NOMO-1 (cell line): ENCODE data around the gene ARHGAP26.

ENCODE experiments used
- DNase-seq, 2 experiments: peaks; one replicate each; lab custom pipeline; 2025; ENCODE audit not compliant: unreplicated experiment in 2 of 2; lab: John Stamatoyannopoulos, UW

The ARHGAP26 gene

DNA sequence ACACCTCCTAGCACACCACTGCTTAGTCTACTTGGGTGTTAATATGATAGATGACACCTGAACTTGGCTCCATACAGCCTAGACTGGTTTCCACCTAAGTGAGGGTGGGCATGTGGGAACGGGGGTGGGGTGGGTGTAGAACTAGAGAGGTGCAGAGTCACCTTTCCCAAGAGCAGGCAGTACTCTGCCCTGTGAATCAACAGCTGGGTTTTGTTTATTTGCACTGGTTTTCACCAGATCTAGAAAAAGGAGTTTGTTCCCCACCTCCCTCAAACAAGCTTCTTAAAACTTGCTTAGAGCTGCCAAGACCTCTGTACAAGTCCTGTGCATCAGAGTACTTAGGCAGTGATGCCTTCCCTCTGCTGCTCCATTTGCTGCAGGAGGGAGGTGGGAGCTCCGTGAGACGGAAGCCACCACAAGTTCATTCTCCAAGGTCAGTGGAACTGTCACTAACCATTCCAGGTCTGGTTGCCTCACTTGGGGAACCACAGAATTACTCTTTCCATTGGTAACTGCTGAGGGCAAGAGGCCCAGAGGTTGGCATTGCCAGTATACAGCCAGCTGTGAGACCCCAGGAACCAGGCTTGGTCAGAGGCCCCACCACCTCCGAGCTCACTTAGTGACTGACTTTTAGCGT, 469.8 kb downstream of the ARHGAP26 start:
- no peak for DNase-seq

DNA sequence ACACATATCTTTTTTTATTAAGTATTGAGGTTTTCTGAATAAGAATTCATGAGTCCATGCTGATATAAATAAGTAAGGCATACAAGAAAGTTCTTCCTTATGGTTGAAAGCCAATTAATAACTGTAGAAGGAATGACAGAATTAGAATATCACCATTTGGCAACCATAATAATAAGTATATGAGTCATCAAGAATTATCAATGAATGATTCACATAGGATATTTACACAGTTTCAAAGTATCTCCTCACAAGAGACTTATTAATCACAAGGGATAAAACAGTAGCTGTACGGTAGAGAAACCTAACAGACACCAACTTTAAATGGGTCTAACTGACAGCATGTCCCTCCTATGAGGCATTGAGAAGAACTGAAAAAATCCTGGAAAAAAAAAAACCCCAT, 471.7 kb downstream of the ARHGAP26 start:
- DNase-seq: no peak

DNA sequence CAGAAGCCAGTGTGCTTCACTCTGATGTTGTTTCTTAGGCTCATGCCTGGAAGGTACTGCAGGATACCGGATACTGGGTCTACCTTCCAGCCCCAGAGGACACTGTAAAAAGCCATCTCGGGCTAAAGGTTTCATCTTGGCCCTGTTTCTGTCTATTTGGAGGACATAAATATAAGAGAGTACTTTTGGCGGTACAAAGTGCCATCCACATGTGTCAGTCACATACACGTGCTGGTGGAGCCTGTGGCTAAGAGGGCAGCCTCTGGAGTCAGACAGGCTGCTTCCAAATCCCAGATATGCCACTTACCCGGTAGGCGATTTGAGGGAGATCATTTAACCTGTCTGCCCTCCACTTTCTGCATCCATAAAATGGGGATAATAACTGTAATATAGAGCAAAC, 472.9 kb downstream of the ARHGAP26 start:
- DNase-seq: no peak

DNA sequence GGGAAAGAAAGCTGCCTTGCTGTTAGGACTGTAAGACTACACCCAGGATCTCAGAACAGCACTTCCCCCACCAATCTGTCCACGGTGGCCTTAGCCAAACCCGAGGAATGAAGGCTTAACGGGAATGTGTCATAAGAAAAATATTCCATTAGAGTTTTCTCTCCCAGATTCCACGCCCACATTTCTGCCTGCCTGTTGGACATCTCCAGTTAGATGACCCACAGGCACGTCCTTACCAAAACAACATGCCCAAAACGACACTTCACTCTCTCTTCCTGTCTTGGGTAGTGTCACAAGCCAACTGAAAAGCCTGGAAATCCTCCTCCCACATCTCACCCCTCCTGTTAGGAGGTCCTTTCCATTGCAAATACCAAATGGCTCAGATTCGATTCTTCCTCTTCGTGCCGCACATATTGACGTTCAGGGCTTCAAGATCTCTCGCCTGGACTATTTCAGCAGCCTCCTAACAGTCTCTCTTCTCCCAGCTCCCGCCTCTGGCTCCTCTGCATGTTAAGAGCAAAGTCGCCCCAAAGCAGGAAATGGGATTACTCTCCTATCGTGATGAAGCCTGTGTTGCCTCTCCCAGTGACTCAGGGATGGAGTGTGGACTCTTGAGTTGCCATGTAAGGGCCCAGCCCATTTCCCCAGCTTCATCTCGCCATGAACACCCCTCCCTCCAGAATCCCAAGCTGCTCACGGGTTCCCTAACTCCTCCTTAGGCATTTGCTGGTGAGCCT, 474.0 kb downstream of the ARHGAP26 start:
- no peak for DNase-seq

DNA sequence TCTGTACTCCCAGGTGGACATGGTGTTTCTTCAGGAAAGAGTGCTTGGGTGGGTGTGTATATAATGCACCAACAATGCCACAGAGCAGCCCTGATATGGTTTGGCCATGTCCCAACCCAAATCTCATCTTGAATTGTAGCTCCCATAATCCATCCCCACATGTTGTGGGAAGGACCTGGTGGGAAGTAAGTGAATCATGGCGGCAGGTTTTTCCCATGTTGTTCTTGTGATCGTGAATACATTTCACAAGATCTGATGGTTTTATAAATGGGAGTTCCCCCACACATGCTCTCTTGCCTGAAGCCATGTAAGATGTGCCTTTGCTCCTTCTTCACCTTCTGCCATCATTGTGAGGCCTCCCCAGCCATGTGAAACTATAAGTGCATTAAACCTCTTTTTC, 474.8 kb downstream of the ARHGAP26 start:
- DNase-seq: no peak

DNA sequence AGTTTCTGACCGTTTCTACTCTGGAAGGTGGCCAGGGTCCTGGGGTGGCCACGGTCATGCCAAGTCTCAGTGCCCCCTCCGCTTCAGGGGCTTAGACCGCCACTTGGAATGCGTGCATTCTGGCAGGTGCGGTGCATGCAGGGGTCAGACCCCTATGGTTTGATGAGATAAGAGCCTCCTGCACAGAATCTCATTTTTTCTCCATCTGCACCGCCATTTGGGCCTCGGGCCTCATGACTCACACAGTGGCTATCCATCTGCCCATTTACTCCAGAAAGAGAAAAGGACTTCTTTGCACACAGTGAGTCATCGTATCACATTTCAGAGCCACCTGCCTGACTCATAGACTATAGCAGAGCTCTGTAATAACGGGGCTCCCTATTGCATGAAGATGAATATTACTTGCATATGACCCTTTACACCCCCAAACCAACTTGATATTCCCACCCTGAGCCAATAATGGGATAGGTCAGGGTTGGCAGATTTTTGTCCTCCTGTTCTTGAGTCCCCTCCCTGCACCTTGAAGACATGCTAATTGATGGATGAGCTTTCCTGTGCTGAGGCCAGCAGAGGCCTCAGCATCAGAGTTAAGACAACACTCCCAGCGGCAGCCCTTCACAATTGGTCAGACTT, 475.9 kb downstream of the ARHGAP26 start:
- DNase-seq: no peak

DNA sequence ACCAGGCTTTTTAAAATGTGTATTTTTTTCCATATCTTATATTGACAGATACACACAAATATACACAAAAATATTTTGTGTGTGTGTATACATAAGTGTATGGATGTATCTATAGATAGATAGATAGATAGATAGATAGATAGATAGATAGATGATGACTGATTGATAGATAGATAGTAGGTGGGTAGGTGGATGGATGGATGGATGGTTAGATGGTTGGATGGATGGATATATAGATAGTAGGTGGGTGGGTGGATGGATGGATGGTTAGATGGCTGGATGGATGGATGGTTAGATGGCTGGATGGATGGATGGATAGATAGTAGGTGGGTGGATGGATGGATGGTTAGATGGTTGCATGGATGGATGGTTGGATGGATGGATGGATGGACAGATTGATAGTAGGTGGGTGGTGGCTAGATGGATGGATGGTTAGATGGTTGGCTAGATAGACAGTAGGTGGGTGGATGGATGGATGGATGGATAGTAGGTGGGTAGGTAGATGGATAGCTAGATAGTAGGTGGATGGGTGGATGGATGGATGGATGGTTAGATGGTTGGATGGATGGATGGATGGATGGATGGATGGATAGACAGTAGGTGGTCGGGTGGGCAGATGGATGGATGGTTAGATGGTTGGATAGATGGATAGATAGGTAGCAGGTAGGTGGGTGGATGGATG, 477.1 kb downstream of the ARHGAP26 start:
- DNase-seq: no peak

DNA sequence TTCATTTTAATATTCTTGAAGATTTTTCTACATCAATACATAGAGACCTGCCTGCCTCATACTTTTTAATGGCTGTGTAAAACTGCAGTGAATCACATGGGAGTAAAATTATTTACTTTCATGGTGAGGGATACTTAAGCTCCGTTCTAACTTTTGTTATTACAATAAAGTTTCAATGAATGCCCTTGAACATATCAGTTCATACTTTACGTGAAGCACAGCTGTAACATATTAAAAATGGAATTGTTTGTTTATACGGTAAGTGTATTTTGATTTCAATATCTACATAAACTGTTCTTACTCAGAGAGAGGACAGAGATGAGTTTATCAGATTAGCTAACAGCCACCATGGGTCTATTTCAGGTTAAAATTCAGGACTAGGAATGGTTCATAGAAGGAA, 478.2 kb downstream of the ARHGAP26 start:
- DNase-seq: no peak

DNA sequence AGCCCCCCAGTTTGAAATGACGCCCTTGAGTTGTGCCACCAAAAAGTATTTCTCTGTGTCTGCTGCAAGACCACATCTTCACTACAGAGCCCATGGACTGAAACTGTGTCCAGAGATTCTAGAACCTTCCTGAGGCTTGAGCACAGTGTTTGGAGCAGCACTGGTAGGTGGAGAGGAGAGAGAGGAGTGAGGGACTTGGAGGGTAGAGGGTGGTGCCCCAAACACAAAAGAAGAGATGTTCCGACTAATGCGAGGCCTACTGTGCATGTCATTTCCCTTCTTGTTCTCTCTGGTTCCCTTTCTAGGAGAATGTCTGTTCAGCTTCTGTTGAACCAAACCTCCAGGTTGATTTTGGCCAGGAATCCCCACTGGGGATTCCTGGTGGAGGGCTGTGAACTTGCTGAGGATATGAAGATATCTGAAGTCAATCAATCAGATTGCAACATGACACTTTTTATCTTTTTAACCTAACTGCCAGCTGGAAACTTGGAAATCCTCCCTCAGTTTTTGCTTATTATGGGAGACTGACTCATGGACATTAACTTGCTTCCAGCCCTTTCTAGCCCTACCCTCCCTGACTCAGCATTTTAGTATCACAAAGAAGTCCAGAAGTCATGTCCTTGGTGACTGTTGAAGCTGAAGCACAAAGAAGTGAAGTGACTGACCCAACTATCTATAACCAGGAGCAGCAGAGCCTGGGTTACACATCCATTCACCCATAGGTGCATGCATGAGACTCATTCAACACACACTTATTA, 478.8 kb downstream of the ARHGAP26 start:
- DNase-seq: peak in 1 of 2 experiments; percentile 28

DNA sequence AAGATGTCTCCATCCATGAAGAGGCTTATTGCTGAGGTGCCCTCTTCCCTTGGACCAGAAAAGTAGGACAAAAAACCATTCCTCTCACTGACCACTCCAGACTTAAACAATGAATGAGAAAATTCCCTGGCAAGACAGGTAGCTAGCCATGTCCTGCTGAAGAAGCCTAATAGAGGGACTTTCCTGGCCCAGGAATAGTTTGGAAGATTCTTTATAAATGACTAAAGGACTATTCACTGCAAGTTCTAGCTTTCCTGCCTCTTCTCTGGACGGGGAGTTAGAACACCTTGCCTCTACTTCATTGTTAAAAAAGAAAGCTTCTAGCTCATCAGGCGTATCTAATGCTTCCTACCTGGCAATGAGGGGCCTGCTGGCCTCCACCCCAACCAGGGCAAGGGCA, 479.7 kb downstream of the ARHGAP26 start:
- DNase-seq: no peak

DNA sequence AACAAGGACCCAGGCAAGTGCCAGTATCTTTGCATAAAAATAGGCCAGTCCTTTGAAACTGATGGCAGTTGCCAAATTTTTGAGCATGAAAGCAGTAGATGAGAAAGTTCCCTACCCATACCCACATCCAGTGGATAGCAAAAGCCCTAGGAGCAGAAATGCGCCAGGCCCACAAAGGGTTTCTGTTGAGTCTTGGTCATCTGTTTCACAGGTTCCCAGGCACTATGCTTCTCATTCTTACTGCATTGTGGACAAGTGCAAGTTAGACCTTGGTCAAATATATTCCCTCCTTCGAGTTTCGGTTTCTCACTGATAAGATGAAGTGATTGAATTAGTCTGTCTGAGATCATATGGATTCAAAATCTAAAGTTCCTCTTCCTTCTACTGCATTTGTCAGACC, 481.0 kb downstream of the ARHGAP26 start:
- no peak for DNase-seq

DNA sequence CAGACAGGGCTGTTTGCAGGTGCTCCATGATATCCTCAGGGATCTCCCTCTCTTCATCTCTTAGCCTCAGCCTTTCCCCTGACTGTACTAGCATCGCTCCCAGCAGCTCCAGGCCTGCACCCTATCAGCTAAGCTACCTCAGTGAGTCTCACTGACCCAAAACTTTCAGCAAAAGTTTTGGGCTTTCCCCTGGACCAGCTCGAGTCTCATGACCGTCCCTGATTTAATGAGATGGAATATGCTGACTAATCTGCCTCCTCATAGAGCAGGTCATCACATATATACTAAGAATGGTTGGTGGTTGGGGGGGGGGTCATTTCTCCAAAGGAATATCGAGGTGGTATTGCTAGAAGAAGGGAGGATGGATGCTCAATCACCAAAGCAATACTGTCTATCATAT, 481.8 kb downstream of the ARHGAP26 start:
- DNase-seq: no peak

DNA sequence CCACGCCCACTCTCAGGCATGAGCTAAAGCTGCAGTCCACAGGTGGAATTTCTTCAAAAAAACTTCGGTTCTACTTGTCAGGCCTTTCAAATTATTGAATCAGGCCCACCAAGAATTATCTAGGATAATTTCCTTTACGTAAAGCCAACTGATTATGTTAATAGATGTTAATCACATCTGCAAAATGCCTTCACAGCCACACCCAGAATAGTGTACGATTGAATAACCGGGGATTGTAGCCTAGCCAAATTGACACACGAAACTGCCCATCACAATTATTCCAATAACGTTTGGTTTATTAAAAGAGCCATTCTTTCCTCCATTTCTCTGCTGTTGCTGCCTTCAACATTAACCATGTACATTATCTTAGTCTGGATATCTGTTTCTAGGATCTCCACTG, 484.6 kb downstream of the ARHGAP26 start:
- no peak for DNase-seq

DNA sequence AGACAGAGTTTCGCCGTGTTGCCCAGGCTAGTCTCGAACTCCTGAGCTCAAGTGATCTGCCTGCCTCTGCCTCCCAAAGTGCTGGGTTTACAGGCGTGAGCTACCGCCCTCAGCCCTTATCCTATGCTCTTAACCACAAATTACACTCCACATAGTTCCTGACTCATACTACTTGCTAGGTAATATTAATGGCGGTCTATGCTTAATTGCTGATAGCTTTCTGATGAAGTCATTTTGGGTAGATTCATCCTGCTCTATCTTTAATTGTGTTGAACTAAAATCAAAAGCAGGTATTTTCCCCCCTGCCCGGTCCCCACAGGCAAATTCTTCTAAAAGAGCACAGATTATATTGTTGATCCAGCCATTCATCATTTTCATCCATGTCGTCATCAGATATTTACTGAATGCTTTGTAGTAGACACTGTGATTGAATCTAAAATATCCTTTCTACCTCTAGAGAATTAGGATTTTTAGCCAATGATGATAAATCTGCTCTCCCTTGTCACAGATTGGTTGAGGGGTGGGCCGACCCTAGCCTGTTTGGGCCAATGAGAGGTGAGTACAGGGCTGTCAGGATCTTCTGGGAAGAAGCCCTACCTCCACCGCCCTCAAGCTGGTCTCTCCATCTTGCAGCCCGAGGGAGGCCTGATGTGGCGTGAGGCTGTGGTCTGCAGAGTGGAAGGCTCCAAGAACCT, 488.5 kb downstream of the ARHGAP26 start:
- DNase-seq: no peak

DNA sequence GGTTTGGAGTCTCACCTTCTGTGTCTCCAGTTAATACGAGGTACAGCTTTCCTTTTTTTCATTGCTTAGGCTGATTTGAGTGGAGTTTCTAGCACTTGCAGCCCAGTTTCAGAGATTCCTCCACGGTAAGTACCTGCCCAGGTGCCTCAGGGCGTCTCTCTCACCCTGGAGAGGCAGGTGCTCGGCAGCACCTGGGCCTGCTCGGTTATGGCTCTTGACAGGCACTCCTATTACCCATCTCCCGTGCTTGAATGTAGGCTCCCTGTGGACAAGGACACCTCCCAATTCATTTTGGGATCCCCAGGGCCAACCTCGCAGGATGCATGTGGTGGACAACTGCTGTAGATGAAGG, 489.1 kb downstream of the ARHGAP26 start:
- DNase-seq: no peak

DNA sequence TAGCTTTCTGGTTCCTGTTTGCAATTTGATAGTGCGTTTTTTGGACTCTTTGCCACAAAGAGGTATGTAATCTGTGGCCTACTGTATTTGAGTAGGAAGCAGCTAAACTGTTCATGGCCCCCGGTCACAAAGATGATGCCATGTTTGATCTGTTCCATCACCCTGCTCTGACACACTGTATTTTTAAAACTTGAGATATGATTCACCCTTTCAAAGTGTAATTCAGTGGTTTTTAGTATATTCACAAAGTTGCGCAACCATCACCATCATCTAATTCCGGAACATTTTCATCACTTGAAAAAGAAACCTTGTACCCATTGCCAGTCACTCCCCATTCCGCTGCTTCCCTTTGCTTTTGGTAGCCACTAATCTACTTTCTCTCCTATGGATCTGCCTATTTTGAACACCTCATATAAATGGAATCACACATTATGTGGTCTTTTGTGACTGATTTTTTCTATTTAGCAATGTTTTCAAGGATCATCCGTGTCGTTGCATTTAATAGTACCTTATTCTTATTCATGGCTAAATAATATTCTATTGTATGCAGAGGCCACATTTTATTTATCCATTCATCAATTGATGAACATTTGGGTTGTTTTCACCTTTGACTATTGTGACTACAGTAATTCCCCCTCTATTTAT, 491.7 kb downstream of the ARHGAP26 start:
- peak; percentile 10 to 82 for DNase-seq

DNA sequence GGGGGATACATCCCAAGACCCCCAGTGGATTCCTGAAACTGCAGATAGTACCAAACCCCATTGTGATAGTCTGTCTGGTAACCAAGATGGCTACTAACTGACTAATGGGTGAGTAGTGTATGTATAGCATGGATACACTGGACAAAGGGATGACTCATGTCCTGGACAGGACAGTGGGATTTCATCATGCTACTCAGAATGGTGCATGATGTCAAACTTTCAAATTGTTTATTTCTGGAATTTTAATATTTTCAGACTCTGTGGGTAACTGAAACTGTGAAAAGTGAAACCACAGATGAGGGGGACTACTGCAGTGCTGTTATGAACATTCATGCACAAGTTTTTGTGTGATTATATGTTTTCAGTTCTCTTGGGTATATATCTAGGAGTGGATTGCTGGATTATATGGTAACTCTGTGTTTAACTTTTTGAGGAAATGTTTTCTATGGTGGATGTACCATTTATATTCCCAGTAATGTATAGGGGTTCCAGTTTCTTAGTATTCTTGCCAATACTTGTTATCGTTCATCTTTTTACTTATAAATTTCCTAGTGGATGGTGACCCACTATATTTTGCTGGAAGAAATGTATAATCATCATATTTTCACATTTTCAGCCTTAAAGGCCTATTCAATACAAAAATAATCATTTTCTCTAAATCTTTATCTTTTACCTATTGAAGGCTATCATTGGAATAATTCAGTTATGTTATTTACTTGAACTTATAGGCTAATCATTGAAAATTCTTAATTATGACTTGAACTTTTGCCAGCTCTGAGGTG, 492.4 kb downstream of the ARHGAP26 start:
- DNase-seq: no peak

DNA sequence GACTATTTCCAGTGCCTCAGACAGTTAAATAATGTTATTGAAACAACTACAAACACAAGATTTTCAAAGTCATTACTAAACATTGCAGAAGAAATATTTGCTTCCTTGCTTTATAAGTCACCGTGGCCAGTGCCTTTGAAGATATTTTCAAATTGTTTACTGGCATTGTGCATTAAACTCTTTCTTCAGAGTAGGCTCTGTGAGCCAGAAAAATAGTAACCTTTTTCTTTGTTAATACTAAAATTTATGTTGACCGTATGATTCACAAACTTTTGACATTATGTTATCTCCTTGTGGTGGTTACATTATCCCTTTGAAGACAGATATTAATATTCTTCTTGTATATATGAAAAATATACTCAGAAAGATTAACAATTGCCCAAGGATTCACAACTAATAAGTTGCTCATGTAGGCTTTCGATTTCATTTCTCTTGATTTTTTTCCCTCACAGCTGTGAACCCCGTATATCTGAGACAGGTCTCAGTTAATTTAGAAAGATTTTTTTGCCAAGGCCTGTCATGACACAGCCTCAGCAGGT, 493.2 kb downstream of the ARHGAP26 start:
- DNase-seq: no peak

DNA sequence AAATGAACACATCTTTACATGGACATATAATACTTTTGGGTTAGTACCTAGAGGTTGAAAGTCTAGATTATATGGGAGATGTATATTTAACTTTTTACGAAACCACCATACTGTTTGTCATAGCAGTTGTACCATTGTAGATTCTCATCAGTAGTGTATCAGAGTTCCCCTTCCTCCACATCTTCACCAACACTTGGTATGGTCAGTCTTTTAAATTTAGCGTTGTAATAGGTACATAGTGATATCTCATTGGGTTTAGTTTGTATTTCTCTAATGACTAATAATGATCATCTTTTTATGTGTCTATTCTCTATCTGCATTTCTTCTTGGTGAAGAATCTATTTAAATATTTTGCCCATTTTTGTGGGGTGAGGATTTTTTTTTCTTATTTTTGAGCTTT, 495.8 kb downstream of the ARHGAP26 start:
- DNase-seq: no peak
